Raji (cell line): Measurements from ENCODE around the gene DDX19B.
A peak's percentile ranks its signal among the peaks of the same experiment; 100 is the strongest.

Experiments
- POLR2A ChIP-seq: IDR thresholded peaks from 2 replicates; pipeline ENCODE4 v1.6.1; 2011; ENCODE audit warnings: low read depth, low read length, control low read depth; ENCODE audit not compliant: insufficient read depth

Gene DDX19B

DNA sequence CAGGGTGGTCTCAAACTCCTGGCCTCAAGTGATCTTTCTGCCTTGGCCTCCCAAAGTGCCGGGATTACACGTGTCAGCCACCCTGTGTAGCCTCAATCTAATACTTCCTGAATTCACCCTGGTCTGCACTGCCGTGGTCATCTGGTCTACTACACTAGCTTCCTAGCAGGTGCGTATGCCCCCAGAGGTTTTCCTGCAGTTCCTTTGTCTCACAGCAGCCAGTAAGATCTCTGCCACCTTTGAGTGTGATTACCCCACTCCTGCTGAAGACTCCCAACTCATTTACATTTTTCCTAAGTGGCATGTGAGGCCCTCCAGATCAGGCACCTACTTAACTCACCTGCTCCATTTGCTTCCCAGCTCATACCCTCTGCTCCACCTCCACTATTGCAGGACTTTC lies 42.6 kb downstream of the DDX19B start:
- TF ChIP-seq POLR2A, result no peak

DNA sequence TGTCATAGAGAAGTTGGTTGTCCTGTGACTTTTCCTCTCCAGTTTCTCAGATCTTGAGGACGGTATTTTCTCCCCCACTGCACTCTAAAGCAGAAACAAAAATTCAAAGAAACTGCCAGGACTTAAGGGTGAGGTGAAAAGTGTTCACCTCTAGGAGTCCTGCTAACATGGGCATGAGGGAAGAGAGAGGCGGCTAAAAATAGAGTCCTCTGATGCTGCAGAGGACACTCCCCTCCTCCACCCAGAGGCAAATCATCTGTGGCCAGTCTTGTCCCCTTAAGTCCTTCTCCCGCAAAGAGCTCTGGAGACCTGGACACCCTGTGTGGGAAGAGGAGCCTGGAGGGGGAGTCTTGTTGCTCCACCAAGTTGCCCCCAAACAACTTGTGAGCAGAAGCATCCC lies 43.0 kb downstream of the DDX19B start:
- no peak for TF ChIP-seq POLR2A

DNA sequence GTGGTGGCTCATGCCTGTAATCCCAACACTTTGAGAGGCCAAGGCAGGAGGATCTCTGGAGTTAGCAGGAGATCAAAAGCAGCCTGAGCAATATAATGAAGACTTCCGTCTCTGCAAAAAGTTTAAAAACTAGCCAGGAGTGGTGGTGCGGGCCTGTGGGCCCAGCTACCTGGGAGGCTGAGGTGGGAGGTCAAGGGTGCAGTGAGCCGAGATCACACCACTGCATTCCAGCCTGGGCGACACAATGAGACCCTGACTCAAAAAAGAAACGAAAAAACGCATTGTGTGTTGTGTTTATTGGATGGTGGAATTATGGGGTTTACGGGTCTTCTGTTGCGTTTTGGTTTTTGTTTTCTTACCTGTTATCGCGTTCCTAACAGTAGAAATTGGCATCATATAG lies 46.9 kb downstream of the DDX19B start:
- no peak for TF ChIP-seq POLR2A

DNA sequence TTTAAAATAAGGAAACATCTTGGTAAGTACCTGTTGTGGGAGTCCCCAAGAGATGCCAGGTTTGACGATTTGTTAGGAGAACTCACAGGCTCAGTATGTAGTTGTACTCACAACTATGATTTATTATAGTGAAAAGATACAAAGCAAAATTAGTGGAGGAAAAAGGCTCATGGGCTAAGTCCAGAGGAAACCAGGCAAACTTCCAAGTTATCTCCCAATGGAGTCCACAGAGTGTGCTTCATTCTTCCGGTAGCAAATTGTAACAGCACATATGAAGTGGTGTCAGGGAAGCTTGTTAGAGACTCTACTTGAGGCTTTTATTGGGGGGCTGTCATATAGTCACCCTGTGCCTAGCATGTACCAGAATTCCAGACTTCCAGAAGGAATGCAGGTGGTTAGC lies 50.0 kb downstream of the DDX19B start:
- no peak for TF ChIP-seq POLR2A

DNA sequence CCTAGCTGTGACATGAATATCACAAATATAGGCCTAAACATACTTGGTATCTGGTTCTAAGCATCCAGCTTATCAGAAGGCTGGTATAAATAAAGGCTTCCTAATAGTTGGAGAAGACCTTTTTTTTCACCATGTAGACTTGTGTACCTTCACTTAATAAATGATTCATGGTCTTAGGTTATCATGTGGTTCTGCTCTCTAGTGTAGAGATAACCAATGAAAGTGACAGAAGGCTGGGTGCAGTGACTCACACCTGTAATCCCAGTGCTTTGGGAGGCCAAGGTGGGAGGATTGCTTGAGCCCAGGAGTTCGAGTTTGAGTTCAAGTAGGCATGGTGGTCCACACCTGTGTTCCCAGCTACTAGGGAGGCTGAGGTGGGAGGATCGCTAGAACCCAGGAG lies 50.8 kb downstream of the DDX19B start:
- no peak for TF ChIP-seq POLR2A

DNA sequence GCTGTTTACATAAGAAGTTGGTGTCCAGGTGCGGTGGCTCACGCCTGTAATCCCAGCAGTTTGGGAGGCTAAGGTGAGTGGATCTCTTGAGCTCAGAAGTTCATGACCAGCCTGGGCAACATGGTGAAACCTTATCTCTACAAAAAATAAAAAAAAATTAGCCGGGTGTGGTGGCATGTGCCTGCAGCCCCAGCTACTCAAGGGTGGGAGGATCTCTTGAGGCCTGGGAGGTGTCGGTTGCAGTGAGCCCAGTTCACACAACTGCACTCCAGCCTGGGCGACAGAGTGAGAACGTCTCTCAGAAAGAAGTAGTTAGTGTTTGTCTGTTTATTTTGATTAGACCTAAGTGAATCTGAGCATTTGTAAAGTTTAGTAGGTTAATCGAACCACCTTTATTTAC lies 60.6 kb downstream of the DDX19B start:
- no peak for TF ChIP-seq POLR2A

DNA sequence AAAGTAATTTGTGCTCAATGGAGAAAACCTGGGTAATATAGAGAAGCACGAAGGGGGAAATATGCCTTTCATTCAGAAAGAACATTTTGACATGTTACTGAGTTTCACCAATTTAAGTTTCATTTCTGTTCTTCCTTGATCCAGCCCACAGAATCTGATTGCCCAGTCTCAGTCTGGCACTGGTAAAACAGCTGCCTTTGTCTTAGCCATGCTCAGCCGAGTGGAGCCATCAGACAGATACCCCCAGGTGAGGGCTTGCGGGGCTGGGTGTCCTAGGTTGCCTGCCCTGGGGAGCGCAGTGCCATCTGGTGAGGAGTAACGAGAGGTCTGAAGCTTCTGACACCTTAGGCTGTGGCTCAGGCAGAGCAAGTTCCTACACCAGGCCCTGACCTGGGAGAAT lies 65.4 kb downstream of the DDX19B start:
- no peak for TF ChIP-seq POLR2A

DNA sequence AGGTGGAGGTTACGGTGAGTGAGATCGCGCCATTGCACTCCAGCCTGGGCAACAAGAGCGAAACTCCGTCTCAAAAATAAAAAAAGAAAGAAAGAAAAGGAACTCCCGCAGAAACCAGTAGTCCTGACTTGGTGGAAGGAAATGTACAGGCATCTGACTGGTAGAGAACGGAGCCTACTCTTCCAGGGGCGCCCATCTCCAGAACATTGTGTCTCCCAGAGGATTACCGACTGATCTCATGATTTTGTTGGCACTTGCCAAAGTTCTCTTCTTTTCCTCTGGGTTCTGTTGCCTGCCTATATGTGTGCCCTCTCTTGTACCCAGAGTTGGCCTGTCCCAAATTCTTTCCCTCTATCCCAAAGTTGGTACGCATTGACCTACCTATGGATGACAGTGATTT lies 71.9 kb downstream of the DDX19B start:
- no peak for TF ChIP-seq POLR2A

DNA sequence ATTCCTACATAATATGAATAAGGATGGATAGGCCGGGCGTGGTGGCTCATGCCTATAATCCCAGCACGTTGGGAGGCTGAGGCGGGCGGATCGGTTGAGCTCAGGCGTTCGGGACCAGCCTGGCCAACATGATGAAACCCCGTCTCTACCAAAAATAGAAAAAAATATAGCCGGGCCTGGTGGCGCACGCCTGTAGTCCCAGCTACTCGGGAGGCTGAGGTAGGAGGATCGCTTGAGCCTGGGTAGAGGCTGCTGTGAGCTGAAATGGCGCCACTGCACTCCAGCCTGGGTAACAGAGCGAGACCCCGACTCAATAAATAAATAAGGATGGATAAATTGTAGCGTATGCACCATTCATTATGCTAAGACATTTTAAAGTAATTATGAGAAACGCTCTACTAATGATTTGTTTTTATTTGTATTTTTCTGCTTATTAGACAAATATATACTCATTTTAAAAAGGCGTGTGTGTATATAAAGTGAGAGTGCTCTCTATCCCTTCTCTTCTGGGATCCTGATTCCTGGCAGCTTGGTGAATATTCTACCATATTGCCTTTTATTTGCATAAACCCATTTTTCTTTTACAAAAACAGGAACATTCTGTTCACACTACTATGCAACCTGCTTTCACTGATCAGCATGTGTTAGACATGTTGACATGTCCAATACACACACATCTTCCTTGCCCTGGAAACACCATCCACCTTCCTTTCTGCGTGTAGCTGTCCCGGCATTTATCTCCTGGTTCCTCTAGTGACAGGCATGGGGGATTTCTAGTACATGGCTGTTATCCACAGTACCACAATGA lies 74.1 kb downstream of the DDX19B start:
- TF ChIP-seq POLR2A, result no peak

DNA sequence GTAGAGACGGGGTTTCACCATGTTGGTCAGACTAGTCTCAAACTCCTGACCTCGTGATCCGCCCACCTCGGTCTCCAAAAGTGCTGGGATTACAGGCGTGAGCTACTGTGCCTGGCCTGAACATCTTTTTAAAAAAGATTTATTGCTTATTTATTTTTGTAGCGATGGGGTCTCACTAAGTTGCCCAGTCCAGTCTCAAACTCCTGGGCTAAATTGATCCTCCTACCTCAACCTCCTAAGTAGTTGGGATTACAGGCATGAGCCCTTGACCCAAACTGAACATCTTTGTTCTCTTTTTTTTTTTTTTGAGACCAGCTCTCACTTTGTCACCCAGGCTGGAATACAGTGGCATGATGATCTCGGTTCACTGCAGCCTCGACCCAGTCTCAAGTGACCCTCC lies 75.2 kb downstream of the DDX19B start:
- no peak for TF ChIP-seq POLR2A

DNA sequence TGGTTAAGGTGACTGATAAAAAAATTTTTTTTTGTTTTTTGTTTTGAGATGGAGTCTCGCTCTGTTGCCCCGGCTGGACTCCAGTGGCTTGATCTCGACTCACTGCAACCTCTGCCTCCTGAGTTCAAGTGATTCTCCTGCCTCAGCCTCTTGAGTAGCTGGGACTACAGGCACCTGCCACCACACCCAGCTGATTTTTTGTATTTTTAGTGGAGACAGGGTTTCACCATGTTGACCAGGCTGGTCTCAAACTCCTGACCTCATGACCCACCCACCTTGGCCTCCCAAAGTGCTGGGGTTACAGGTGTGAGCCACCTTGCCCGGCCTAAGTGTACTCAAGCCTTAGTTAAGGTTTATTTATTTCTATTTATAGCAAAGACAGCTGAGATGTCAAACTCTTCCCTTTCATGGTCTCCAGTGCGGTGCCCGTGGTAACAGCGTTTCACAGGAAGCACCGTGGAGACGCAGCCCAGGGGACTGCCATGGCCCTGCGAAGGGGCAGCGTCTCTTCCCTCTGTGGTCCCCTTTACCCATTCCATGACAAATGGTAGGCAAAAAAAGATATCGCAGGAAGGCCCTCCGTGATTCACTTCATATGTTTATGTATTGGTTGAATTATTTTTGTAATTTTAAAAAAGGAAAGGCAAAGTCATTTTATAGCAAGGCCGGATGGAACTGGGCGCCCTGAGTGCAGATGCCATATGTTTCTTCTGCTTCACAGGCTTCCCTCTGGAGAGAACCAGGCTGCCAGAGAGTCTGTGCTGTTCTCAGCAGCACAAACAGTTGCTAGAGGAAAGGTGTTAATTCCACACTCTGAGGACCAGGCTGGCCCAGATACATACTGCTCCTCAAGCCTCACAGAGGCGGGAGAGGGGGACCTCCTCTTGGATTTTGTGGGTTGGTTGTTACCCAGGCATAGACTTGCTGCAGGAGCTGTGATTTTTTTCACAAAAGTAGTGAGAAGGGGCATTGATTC lies 76.9 kb downstream of the DDX19B start:
- TF ChIP-seq POLR2A, result 0 out of 2 replicates have a peak, but pooled peaks have one; percentile 24

DNA sequence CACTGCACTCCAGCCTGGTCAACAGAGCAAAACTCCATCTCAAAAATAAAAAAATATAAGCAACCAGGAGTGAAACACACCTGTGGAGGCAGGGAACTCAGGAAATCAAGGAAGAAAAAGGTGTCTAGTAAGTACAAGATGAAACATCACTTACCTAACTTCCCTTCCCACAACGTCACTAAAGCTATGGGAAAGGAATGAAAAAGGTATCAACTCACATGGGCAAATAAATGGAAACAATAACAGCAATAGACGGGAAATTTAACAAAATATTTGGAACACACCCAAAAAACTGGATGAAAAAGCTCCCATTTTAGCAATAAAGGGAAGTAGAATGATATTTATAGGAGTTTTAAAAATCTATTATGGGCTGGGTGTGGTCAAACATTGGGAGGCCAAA lies 78.8 kb downstream of the DDX19B start:
- no peak for TF ChIP-seq POLR2A

DNA sequence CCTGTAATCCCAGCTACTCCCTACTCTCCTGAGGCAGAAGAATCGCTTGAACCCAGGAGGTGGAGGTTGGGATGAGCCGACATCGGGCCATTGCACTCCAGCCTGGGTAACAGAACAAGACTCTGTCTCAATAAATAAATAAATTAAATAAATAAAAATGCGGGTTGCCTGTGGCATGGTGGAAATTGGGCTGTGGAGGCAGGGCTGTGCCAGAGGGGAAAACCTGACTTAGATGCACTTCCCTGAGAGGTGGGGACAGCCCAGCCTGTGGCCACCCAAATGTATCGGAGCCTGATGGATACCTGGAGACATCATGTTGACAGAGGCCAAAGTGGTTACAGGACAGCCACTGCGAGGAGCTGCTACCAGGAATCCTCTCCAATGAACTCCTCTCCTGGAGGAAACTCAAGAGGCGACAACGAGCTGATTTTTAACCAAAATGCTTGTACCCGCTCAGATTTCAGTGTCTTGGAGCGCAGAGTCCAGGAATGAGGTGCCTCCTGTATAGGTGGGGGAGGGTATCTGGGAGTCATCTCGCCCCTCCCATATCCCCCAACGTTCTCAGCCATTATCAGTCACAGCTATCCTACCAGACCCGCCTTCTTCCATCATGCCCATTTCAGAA lies 80.0 kb downstream of the DDX19B start:
- TF ChIP-seq POLR2A, result no peak

DNA sequence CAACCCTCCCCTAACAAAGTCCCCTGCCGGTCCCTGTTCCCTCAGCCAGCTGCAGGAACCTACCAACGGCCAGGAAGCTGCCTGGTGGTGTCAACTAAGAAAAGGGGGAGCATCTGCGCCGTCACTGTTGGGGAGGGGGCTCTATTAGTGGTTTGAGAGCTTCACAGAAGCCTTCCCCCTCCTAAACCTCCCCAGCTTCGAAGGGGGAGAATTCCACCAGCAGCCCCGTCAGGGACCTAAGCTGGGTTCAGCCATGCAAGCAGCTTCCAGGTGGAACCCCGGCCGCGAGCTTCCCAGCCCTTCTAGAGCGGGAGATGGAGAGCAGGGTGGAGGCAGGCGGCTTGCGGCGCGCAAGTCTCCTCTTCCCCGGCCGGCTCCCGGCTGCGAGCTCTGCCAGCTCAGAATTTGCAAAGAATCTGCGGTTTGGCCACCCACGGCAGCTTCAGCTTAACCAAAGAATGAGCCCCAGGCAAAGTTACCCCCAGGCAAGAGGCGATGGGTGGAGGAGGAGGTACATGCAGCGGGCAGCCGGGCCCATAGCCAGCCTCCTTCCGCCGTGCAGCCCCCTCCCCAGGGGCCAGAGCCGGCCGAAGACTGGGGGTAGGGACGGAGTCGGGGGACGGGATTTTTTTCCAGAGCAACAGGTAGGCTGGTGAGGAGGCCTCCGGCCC lies 81.4 kb downstream of the DDX19B start:
- no peak for TF ChIP-seq POLR2A
